SK-N-SH (cell line): ENCODE results near the gene DRD4. TPM values are rescaled to one million over a fixed set of nuclear protein-coding genes. Genes with fewer than 3 reads are reported as not detected.

Experiments used
- CTCF ChIA-PET: fragments of 300-600, 350-600 bp; formaldehyde crosslinking; extraction: SDS; loops from one replicate; lab custom pipeline; 2021; lab: Yijun Ruan, JAX
- POLR2A ChIA-PET: fragments of 350-600 bp; sonication (Branson Sonifier 250); formaldehyde crosslinking; extraction: SDS; loops from one replicate; lab custom pipeline; 2020; ENCODE audit warnings: antibody characterized with exemption, inconsistent platforms; lab: Yijun Ruan, JAX
- DNase-seq: peaks from one replicate; pipeline ENCODE4 v3.0.0; 2012
- H2AFZ ChIP-seq: fragments of 200-600 bp; sonication (generic); 2 replicates; pipeline ENCODE4 v1.8.1; 2016; ENCODE audit warnings: antibody characterized with exemption, mild to moderate bottlenecking, low read depth
- H3F3A ChIP-seq: fragments of 200-600 bp; sonication (generic); replicated peaks from 2 replicates; pipeline ENCODE3; 2016; ENCODE audit warnings: antibody characterized with exemption, mild to moderate bottlenecking; ENCODE audit not compliant: insufficient read depth
- H3K27ac ChIP-seq, 2 experiments: fragments of 200-500 bp in 1 of 2; fragments of 200-600 bp in 1 of 2; sonication (Bioruptor generic) in 1 of 2; sonication (generic), shearing (Covaris generic) in 1 of 2; 2 replicates each; pipeline versions ENCODE4 v1.5.1 to v1.6.1; 2014 to 2016; ENCODE audit warnings: low read depth in 2 of 2, inconsistent platforms in 1 of 2, low read length in 1 of 2, mild to moderate bottlenecking in 1 of 2, mixed read lengths in 1 of 2
- H3K27me3 ChIP-seq: fragments of 200-600 bp; sonication (generic), shearing (Covaris generic); 2 replicates; pipeline ENCODE4 v1.6.1; 2016; ENCODE audit warnings: mixed run types; ENCODE audit not compliant: insufficient read depth
- H3K36me3 ChIP-seq, 2 experiments: fragments of 200-500 bp in 1 of 2; fragments of 200-600 bp in 1 of 2; sonication (Bioruptor generic) in 1 of 2; sonication (generic) in 1 of 2; replicated peaks in 1 of 2; 2 replicates each; pipeline versions ENCODE3 to v1.5.1; 2014 to 2016; ENCODE audit warnings: low read length in 1 of 2, mild to moderate bottlenecking in 1 of 2; ENCODE audit not compliant: insufficient read depth in 2 of 2, control insufficient read depth in 1 of 2
- H3K4me1 ChIP-seq, 2 experiments: fragments of 200-500 bp in 1 of 2; fragments of 200-600 bp in 1 of 2; sonication (Bioruptor generic) in 1 of 2; sonication (generic), shearing (Covaris generic) in 1 of 2; 2 replicates each; pipeline versions ENCODE4 v1.5.1 to v1.6.1; 2014 to 2016; ENCODE audit warnings: low read depth in 1 of 2, low read length in 1 of 2, mixed run types in 1 of 2; ENCODE audit not compliant: insufficient read depth in 2 of 2, control insufficient read depth in 1 of 2
- H3K4me2 ChIP-seq: fragments of 200-600 bp; sonication (generic), shearing (Covaris generic); 2 replicates; pipeline ENCODE4 v1.6.1; 2017; ENCODE audit warnings: mixed run types
- H3K4me3 ChIP-seq, 2 experiments: fragments of 200-500 bp in 1 of 2; fragments of 200-600 bp in 1 of 2; sonication (Bioruptor generic) in 1 of 2; sonication (generic), shearing (Covaris generic) in 1 of 2; 2 replicates each; pipeline versions ENCODE4 v1.5.1 to v1.8.1; 2014 to 2016; ENCODE audit warnings: low read depth in 2 of 2, inconsistent platforms in 1 of 2, low read length in 1 of 2, mild to moderate bottlenecking in 1 of 2, mixed read lengths in 1 of 2, moderate library complexity in 1 of 2
- H3K79me2 ChIP-seq: fragments of 200-600 bp; sonication (generic); 2 replicates; pipeline ENCODE4 v1.8.1; 2017; ENCODE audit warnings: mild to moderate bottlenecking; ENCODE audit not compliant: insufficient read depth
- H3K9ac ChIP-seq: fragments of 200-600 bp; sonication (generic); 2 replicates; pipeline ENCODE4 v1.6.1; 2017; ENCODE audit warnings: mixed run types
- H3K9me2 ChIP-seq: fragments of 200-600 bp; sonication (generic); 2 replicates; pipeline ENCODE4 v1.6.1; 2017; ENCODE audit warnings: mixed run types
- H3K9me3 ChIP-seq: fragments of 200-600 bp; sonication (generic); 2 replicates; pipeline ENCODE4 v1.6.1; 2017; ENCODE audit warnings: mixed run types, mild to moderate bottlenecking, moderate library complexity
- H4K20me1 ChIP-seq: fragments of 200-600 bp; sonication (generic); 2 replicates; pipeline ENCODE4 v1.6.1; 2017; ENCODE audit warnings: mild to moderate bottlenecking, mixed run types; ENCODE audit not compliant: insufficient read depth
- ELF1 ChIP-seq: IDR thresholded peaks from 2 replicates; pipeline ENCODE4 v1.4.0; 2012
- EZH2phosphoT487 ChIP-seq: fragments of 200-600 bp; sonication (generic); IDR thresholded peaks from 2 replicates; pipeline ENCODE4 v1.6.1; 2017; ENCODE audit warnings: low read depth, mixed run types, mild to moderate bottlenecking, antibody characterized with exemption, moderate library complexity, borderline replicate concordance
- FOSL2 ChIP-seq: IDR thresholded peaks from 2 replicates; pipeline ENCODE4 v1.4.0; 2012; ENCODE audit warnings: low read depth, mild to moderate bottlenecking, moderate library complexity, borderline replicate concordance
- FOXJ3 ChIP-seq: sonication (generic); formaldehyde crosslinking; IDR thresholded peaks from 2 replicates; pipeline ENCODE4 v1.5.1; 2020; ENCODE audit warnings: mild to moderate bottlenecking, missing genetic modification reagents
- FOXM1 ChIP-seq: IDR thresholded peaks from 2 replicates; pipeline ENCODE4 v1.4.0; 2012; ENCODE audit warnings: low read depth, mild to moderate bottlenecking
- GABPA ChIP-seq: IDR thresholded peaks from 2 replicates; pipeline ENCODE4 v1.4.0; 2012; ENCODE audit warnings: low read depth, mild to moderate bottlenecking
- JUND ChIP-seq: IDR thresholded peaks from 2 replicates; pipeline ENCODE4 v1.4.0; 2012
- MEF2A ChIP-seq: IDR thresholded peaks from 2 replicates; pipeline ENCODE4 v1.4.0; 2012; ENCODE audit warnings: low read depth, borderline replicate concordance
- POLR2AphosphoS5 ChIP-seq: IDR thresholded peaks from 2 replicates; pipeline ENCODE4 v1.6.1; 2012; ENCODE audit warnings: low read depth, low read length
- RCOR1 ChIP-seq: fragments of 150-350 bp; IDR thresholded peaks from 2 replicates; pipeline ENCODE4 v1.6.1; 2017; ENCODE audit warnings: antibody characterized with exemption, low read length
- RXRA ChIP-seq: IDR thresholded peaks from 2 replicates; pipeline ENCODE4 v1.4.0; 2012; ENCODE audit warnings: low read depth, mild to moderate bottlenecking, borderline replicate concordance
- TAF1 ChIP-seq: IDR thresholded peaks from 2 replicates; pipeline ENCODE4 v1.6.1; 2012; ENCODE audit warnings: low read depth, mild to moderate bottlenecking, low read length, moderate library complexity, borderline replicate concordance
- TCF12 ChIP-seq: IDR thresholded peaks from 2 replicates; pipeline ENCODE4 v1.4.0; 2012
- TEAD4 ChIP-seq: IDR thresholded peaks from 2 replicates; pipeline ENCODE4 v1.4.0; 2012; ENCODE audit warnings: mild to moderate bottlenecking, borderline replicate concordance; ENCODE audit not compliant: insufficient read depth
- ZBTB33 ChIP-seq: IDR thresholded peaks from 2 replicates; pipeline ENCODE4 v1.4.0; 2012; ENCODE audit warnings: low read depth, borderline replicate concordance
- WGBS: methylation state at CpG from one replicate; pipeline ENCODE4 v1.1.6; 2017; ENCODE audit warnings: low lambda C conversion rate; 5-methylcytosine and 5-hydroxymethylcytosine counted together
- polyA plus RNA-seq, 3 experiments: library from polyadenylated mRNA; depleted of rRNA; stranded (reverse); fragments of >200 nt; gene quantifications; 2 replicates each; pipeline ENCODE4 v1.2.3, GENCODE V29; 2012
- TF ChIP-seq, protein P1 (sequence below): fragments of 150-350 bp; IDR thresholded peaks from 2 replicates; pipeline ENCODE4 v1.6.1; 2017; ENCODE audit warnings: antibody characterized with exemption, low read length, low read depth, borderline replicate concordance
- TF ChIP-seq, protein P2 (sequence below): IDR thresholded peaks from 2 replicates; pipeline ENCODE4 v1.4.0; 2012; ENCODE audit warnings: low read depth
- TF ChIP-seq, protein P3 (sequence below): IDR thresholded peaks from 2 replicates; pipeline ENCODE4 v1.6.1; 2012; ENCODE audit warnings: mild to moderate bottlenecking, low read depth, low read length, moderate library complexity

The DRD4 gene
- polyA plus RNA-seq, 1 of the 3 experiments (the other 2 are of a cell fraction), result not detected

- Histone ChIP-seq H3K4me1 (no peaks in the 10 kb centered on the region; a peak in 1 of 4 replicates), H3K79me2 (no peaks in the 10 kb centered on the region), H3K27me3 (no peaks in the 10 kb centered on the region), H3K36me3 (peaks cover 5 to 7% of the 10 kb centered on the region in 2 experiments), H3K4me2 (no peak overlapping the region), H2AFZ (no peak overlapping the region), H3K9me3 (no peaks in the 10 kb centered on the region), H3K9me2 (no peaks in the 10 kb centered on the region), H3K9ac (no peak overlapping the region), H3F3A (peaks cover 6% of the 10 kb centered on the region), H4K20me1 (no peaks in the 10 kb centered on the region), H3K27ac (no peak overlapping the region), H3K4me3 (no peak overlapping the region)
- TF ChIP-seq TAF1 (no peak), ZBTB33 (no peak), TEAD4 (no peak), TCF12 (no peak), RXRA (no peak), GABPA (no peak), FOXJ3 (no peak), JUND (no peak), ELF1 (no peak), FOSL2 (no peak), MEF2A (no peak), POLR2AphosphoS5 (no peak), RCOR1 (no peak), FOXM1 (no peak), EZH2phosphoT487 (no peak)
- TF ChIP-seq, protein P1, sequence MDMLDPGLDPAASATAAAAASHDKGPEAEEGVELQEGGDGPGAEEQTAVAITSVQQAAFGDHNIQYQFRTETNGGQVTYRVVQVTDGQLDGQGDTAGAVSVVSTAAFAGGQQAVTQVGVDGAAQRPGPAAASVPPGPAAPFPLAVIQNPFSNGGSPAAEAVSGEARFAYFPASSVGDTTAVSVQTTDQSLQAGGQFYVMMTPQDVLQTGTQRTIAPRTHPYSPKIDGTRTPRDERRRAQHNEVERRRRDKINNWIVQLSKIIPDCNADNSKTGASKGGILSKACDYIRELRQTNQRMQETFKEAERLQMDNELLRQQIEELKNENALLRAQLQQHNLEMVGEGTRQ, result no peak
- TF ChIP-seq, protein P2, sequence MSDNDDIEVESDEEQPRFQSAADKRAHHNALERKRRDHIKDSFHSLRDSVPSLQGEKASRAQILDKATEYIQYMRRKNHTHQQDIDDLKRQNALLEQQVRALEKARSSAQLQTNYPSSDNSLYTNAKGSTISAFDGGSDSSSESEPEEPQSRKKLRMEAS, result no peak
- TF ChIP-seq, protein P3, sequence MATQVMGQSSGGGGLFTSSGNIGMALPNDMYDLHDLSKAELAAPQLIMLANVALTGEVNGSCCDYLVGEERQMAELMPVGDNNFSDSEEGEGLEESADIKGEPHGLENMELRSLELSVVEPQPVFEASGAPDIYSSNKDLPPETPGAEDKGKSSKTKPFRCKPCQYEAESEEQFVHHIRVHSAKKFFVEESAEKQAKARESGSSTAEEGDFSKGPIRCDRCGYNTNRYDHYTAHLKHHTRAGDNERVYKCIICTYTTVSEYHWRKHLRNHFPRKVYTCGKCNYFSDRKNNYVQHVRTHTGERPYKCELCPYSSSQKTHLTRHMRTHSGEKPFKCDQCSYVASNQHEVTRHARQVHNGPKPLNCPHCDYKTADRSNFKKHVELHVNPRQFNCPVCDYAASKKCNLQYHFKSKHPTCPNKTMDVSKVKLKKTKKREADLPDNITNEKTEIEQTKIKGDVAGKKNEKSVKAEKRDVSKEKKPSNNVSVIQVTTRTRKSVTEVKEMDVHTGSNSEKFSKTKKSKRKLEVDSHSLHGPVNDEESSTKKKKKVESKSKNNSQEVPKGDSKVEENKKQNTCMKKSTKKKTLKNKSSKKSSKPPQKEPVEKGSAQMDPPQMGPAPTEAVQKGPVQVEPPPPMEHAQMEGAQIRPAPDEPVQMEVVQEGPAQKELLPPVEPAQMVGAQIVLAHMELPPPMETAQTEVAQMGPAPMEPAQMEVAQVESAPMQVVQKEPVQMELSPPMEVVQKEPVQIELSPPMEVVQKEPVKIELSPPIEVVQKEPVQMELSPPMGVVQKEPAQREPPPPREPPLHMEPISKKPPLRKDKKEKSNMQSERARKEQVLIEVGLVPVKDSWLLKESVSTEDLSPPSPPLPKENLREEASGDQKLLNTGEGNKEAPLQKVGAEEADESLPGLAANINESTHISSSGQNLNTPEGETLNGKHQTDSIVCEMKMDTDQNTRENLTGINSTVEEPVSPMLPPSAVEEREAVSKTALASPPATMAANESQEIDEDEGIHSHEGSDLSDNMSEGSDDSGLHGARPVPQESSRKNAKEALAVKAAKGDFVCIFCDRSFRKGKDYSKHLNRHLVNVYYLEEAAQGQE, result no peak
- POLR2A ChIA-PET, result no interaction called here
- CTCF ChIA-PET, result interaction anchor here (0.8 kb wide), 1 partner anchor 52 kb away, joined by 3 read pairs; the partner anchor contains the start of gene TMEM80
- WGBS, result 96% methylated on average over 38 of the region's 50 CpGs
- DNase-seq, result no peak
Measured at GRCh38 chr11:643849-644738, 7.0 kb downstream of the DRD4 start.
